Measurements from ENCODE around the gene DNHD1.

- TF ChIP-seq CTCF (IDR thresholded peaks at IDR 0.05; ENCODE audit: insufficient read depth, low read length) (no peak), SPI1 (IDR thresholded peaks at IDR 0.05; ENCODE audit: borderline replicate concordance, low read depth) (no peak), POLR2AphosphoS5 (IDR thresholded peaks at IDR 0.05; ENCODE audit: low read depth) (no peak)
- TF ChIP-seq, protein P1, sequence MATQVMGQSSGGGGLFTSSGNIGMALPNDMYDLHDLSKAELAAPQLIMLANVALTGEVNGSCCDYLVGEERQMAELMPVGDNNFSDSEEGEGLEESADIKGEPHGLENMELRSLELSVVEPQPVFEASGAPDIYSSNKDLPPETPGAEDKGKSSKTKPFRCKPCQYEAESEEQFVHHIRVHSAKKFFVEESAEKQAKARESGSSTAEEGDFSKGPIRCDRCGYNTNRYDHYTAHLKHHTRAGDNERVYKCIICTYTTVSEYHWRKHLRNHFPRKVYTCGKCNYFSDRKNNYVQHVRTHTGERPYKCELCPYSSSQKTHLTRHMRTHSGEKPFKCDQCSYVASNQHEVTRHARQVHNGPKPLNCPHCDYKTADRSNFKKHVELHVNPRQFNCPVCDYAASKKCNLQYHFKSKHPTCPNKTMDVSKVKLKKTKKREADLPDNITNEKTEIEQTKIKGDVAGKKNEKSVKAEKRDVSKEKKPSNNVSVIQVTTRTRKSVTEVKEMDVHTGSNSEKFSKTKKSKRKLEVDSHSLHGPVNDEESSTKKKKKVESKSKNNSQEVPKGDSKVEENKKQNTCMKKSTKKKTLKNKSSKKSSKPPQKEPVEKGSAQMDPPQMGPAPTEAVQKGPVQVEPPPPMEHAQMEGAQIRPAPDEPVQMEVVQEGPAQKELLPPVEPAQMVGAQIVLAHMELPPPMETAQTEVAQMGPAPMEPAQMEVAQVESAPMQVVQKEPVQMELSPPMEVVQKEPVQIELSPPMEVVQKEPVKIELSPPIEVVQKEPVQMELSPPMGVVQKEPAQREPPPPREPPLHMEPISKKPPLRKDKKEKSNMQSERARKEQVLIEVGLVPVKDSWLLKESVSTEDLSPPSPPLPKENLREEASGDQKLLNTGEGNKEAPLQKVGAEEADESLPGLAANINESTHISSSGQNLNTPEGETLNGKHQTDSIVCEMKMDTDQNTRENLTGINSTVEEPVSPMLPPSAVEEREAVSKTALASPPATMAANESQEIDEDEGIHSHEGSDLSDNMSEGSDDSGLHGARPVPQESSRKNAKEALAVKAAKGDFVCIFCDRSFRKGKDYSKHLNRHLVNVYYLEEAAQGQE (IDR thresholded peaks at IDR 0.05; ENCODE audit: insufficient replicate concordance, low read depth): no peak
Observed at GRCh38 chr11:6482441-6482840, 14.6 kb upstream of the DNHD1 start.
